Pancreas (tissue), 10 donors: ENCODE measurements around the gene MYO18A. TPM values are rescaled to one million over a fixed set of nuclear protein-coding genes. Genes with fewer than 3 reads are reported as not detected.

Experiments used
- ATAC-seq, 4 donors: fragments of 200-7000 bp; cut with Tn5 transposase; one replicate each; pipeline versions ENCODE4 v1.8.0 to v1.9.1; 2020; ENCODE audit warnings: mild to moderate bottlenecking in 4 of 4, moderate library complexity in 4 of 4
- DNase-seq, 6 donors: peaks; one replicate each; pipeline ENCODE4 v3.0.0-alpha.2; 2020
- FAIRE-seq: peaks from 2 replicates; lab custom pipeline; 2012; peaks lifted over from hg19 to GRCh38; lab: Jason Lieb, UNC
- H3K27ac ChIP-seq, 4 donors: fragments of 200-600 bp; sonication (generic); 1 replicate in 3 of 4; 2 replicates in 1 of 4; pipeline versions ENCODE4 v1.5.0 to v1.8.0; 2020
- H3K27me3 ChIP-seq, 4 donors: fragments of 200-600 bp; one replicate each; pipeline ENCODE4 v1.8.0; 2021
- H3K36me3 ChIP-seq, 3 donors: fragments of 200-600 bp; sonication (generic) in 1 of 3; one replicate each; pipeline versions ENCODE4 v1.5.0 to v1.8.0; 2020 to 2021
- H3K4me1 ChIP-seq, 3 donors: fragments of 200-600 bp; one replicate each; pipeline ENCODE4 v1.8.0; 2021
- H3K4me3 ChIP-seq, 4 donors: fragments of 200-600 bp; sonication (generic) in 2 of 4; one replicate each; pipeline versions ENCODE4 v1.5.0 to v1.8.0; 2020 to 2021
- H3K9me3 ChIP-seq, 4 donors: fragments of 200-600 bp; one replicate each; pipeline ENCODE4 v1.8.0; 2021
- CTCF ChIP-seq, 4 donors: fragments of 200-600 bp; sonication (generic) in 3 of 4; IDR thresholded peaks; one replicate each; pipeline versions ENCODE4 v1.5.0 to v1.8.0; 2021; ENCODE audit warnings: antibody characterized with exemption in 4 of 4
- WGBS, 2 donors: extraction: QIAGEN DNeasy Blood & Tissue Kit; methylation state at CpG; one replicate each; pipeline ENCODE4 v1.1.7; 2013; 5-methylcytosine and 5-hydroxymethylcytosine counted together
- intact Hi-C, 3 donors: fragments of 100-400 bp; cut with DNase I; formaldehyde crosslinking; loops; one replicate each; pipeline versions ENCODE4 v1.11.1 to v1.14.2; 2022
- polyA plus RNA-seq, 2 donors: library from polyadenylated mRNA; stranded (reverse); fragments of 200-250 nt; gene quantifications; one replicate each; pipeline ENCODE4 v1.2.3, GENCODE V29; 2013
- total RNA-seq, 6 donors: library from RNA; stranded (reverse); fragmentation: NEBNext Ultra II Directional in 4 of 6; extraction: Animal tissue kit (Norgen Biotek cat#: 25700) in 4 of 6; gene quantifications; one replicate each; pipeline versions ENCODE4 v1.2.1 to v1.2.4, GENCODE V29; 2021 to 2023
- donor health status: healthy with polysubstance abuse.
- donor health status: DM: no; HTN: no; CAD: no; lungs with moderate emphysema.
- donor health status: DM: no; HTN: no; CAD: no.
- donor health status: control.
- donor health status: control.
- donor health status: Bipolar disorder and iron deficiency.
- donor health status: DM: yes; HTN: yes; CAD: no.
- donor health status: DM: no; HTN: no; CAD: no.
- donor health status: DM: no; HTN: no; CAD: no.
- donor health status: DM: yes; HTN: yes; CAD: no.

MYO18A gene
- total and polyA plus RNA-seq, 8 donors, result 21.3 to 85.3 (median 33.5) TPM

GRCh38 chr17:29140051-29140621, 40.1 kb downstream of the MYO18A start:
- peaks cover 0 to 7% (median 0%) of the 10 kb centered on the region in 3 donors for H3K4me1 ChIP-seq
- no peaks in the 10 kb centered on the region for H3K27me3 ChIP-seq
- no peak for FAIRE-seq
- 8 to 11% methylated on average over 14 of the region's 14 CpGs for WGBS, 2 donors
- no peaks in the 10 kb centered on the region for H3K9me3 ChIP-seq
- peak; percentile 80 to 93 (median 85) for DNase-seq
- ATAC-seq, result peak; percentile 88 to 94 (median 92)
- peak overlapping the region in 1 of 4 donors; percentile 34 for H3K4me3 ChIP-seq
- H3K27ac ChIP-seq, result peak overlapping the region in 2 of 4 donors; percentile 17 to 39
- H3K36me3 ChIP-seq, result no peaks in the 10 kb centered on the region
- intact Hi-C loops, result loop anchor here in 2 of 3 donors (10.0 kb wide), 2 partner anchors 75 to 145 kb away; no protein-coding TSS in a partner anchor
- no peak for TF ChIP-seq CTCF (IDR thresholded peaks at IDR 0.05)

GRCh38 chr17:29138971-29139691, 41.1 kb downstream of the MYO18A start:
- TF ChIP-seq CTCF (IDR thresholded peaks at IDR 0.05), result no peak
- peaks cover 0 to 3% (median 0%) of the 10 kb centered on the region in 3 donors for H3K4me1 ChIP-seq
- intact Hi-C loops, result no loop called here
- H3K4me3 ChIP-seq, result no peak overlapping the region
- DNase-seq (no peak), FAIRE-seq (no peak), ATAC-seq (peak in 2 of 4 donors; percentile 24)
- 74 to 81% methylated on average over 13 of the region's 13 CpGs for WGBS, 2 donors
- no peak overlapping the region for H3K27ac ChIP-seq
- H3K27me3 ChIP-seq, result no peaks in the 10 kb centered on the region
- H3K36me3 ChIP-seq, result no peaks in the 10 kb centered on the region
- H3K9me3 ChIP-seq, result no peaks in the 10 kb centered on the region

GRCh38 chr17:29138184-29138955, 41.8 kb downstream of the MYO18A start:
- Histone ChIP-seq H3K9me3 (no peaks in the 10 kb centered on the region), H3K27ac (no peak overlapping the region), H3K27me3 (no peaks in the 10 kb centered on the region), H3K4me1 (peaks cover 0 to 3% (median 0%) of the 10 kb centered on the region in 3 donors), H3K4me3 (no peak overlapping the region), H3K36me3 (no peaks in the 10 kb centered on the region)
- DNase-seq (no peak), ATAC-seq (no peak), FAIRE-seq (no peak)
- intact Hi-C loops, result no loop called here
- TF ChIP-seq CTCF (IDR thresholded peaks at IDR 0.05), result no peak
- WGBS, 2 donors, result 83% methylated on average over 13 of the region's 13 CpGs

GRCh38 chr17:29136998-29137730, 43.0 kb downstream of the MYO18A start:
- Histone ChIP-seq H3K9me3 (no peaks in the 10 kb centered on the region), H3K36me3 (no peaks in the 10 kb centered on the region), H3K4me1 (peaks cover 0 to 3% (median 0%) of the 10 kb centered on the region in 3 donors), H3K27me3 (no peaks in the 10 kb centered on the region), H3K27ac (no peak overlapping the region), H3K4me3 (no peak overlapping the region)
- no peak for FAIRE-seq
- no peak for ATAC-seq
- TF ChIP-seq CTCF (IDR thresholded peaks at IDR 0.05), result no peak
- 79 to 85% methylated on average over 8 of the region's 8 CpGs for WGBS, 2 donors
- DNase-seq, result no peak
- intact Hi-C loops, result no loop called here
